ENCODE measurements around the gene OGA. TPM values are rescaled to one million over a fixed set of nuclear protein-coding genes. Genes with fewer than 3 reads are reported as not detected.

The OGA gene
- total and polyA plus RNA-seq, 2 of the 8 experiments (the other 6 are each of a cell fraction or from before 2014, with no cell fraction given) = 31.2 to 107 TPM

DNA sequence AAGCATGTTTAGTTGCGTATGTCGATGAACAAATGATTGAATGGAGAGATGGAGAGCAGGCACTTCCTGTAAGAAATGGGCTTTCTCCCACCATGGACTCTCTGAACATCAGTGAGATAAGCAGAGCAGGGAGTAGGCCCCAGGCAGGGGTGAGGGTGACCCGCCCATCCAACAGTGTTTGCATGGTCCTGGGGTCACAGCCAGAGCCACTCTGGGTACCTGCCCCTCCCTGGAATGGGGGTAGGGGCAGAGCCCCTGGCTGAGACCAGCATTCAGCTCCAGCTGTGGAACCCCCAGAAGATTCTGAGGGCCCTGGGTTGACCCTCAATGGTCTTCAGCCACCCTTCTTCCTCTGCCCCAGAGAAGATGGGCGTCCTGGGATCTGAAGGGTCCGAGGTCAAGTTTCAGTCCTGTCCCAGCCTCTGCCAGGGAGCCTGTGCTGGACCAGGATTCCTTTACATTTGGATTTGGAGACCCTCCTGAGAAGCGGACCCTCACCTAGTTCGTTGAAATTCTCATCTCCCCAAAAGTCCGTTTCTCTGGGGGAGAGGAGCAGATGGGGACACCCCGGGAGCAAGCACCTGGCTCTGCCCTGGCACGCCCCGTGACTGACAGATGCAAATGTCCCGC lies 40.0 kb downstream of the OGA start:
- Histone ChIP-seq H3K9ac (replicated peaks in 1 of 4; ENCODE audit: extremely low read depth in 1 of 4, low read depth in 3 of 4, low read length in 3 of 4) (no peak overlapping the region), H4K8ac (ENCODE audit: extremely low read depth, insufficient read depth, low read length) (no peak overlapping the region), H3K4me3 (ENCODE audit: extremely low read depth in 1 of 4, insufficient read depth in 2 of 4, low read depth in 3 of 4, low read length in 4 of 4) (peak overlapping the region; percentile 28 to 60 (median 46); a peak in 4 of 8 replicates), H3K36me3 (ENCODE audit: control insufficient read depth in 2 of 4, insufficient read depth in 4 of 4, low read length in 3 of 4) (no peaks in the 10 kb centered on the region; a peak in 1 of 8 replicates), H3K79me2 (ENCODE audit: control insufficient read depth in 1 of 2, insufficient read depth in 2 of 2, low read length in 2 of 2) (peaks cover 0 to 8% of the 10 kb centered on the region in 2 experiments; a peak in 1 of 4 replicates), H3K79me1 (ENCODE audit: low read depth, low read length) (peaks cover 7% of the 10 kb centered on the region), H2AFZ (ENCODE audit: low read length) (no peak overlapping the region), H2BK12ac (ENCODE audit: low read depth, low read length) (0 out of 2 replicates have a peak overlapping the region, but pooled peaks have one; percentile 29), H2BK5ac (ENCODE audit: low read depth, low read length) (no peak overlapping the region), H2BK120ac (replicated peaks; ENCODE audit: low read depth, low read length) (no peak overlapping the region), H3K4me1 (replicated peaks in 1 of 4; ENCODE audit: control insufficient read depth in 3 of 4, insufficient read depth in 4 of 4, low read length in 3 of 4) (peaks cover 13 to 50% (median 31%) of the 10 kb centered on the region in 4 experiments), H3K27ac (ENCODE audit: low read depth, low read length) (no peak overlapping the region), H2BK15ac (ENCODE audit: low read length) (no peak overlapping the region), H2BK20ac (ENCODE audit: low read length) (no peak overlapping the region), H3K4me2 (ENCODE audit: insufficient read depth in 1 of 2, low read depth in 2 of 2, low read length in 2 of 2) (peak overlapping the region; percentile 91 to 95), H2AK5ac (ENCODE audit: low read depth, low read length) (no peak overlapping the region; the same call in 1 of the 2 replicates), H3K18ac (ENCODE audit: extremely low read depth, low read length) (peak overlapping the region; percentile 7; the same call in 1 of the 2 replicates), H4K5ac (ENCODE audit: insufficient read length, low read depth, low read length) (no peak overlapping the region), H3K4ac (replicated peaks; ENCODE audit: insufficient read length, low read depth, low read length) (no peak overlapping the region), H3K23me2 (ENCODE audit: low read depth, low read length) (peaks cover 31% of the 10 kb centered on the region), H4K20me1 (replicated peaks in 1 of 2; ENCODE audit: control insufficient read depth in 1 of 2, insufficient read depth in 2 of 2, low read length in 2 of 2) (peaks cover 15 to 29% of the 10 kb centered on the region in 2 experiments), H3K56ac (replicated peaks; ENCODE audit: insufficient read length, low read depth, low read length) (no peak overlapping the region), H4K91ac (replicated peaks; ENCODE audit: insufficient read length, low read length) (no peak overlapping the region), H3K14ac (ENCODE audit: insufficient read length) (no peak overlapping the region), H3K27me3 (replicated peaks in 1 of 4; ENCODE audit: control insufficient read depth in 3 of 4, extremely low read depth in 1 of 4, insufficient read depth in 3 of 4, low read length in 3 of 4) (peaks cover 41 to 63% (median 55%) of the 10 kb centered on the region in 4 experiments), H3K9me3 (ENCODE audit: insufficient read depth in 2 of 2, low read depth in 1 of 2, low read length in 1 of 2) (no peaks in the 10 kb centered on the region), H3K23ac (ENCODE audit: insufficient read length) (no peak overlapping the region)
- ChIA-PET POLR2A (ENCODE audit: partially characterized antibody) (interaction anchor here (1.0 to 9.1 kb wide), 4 partner anchors 27 to 190 kb away, joined by 3 to 66 read pairs (median 3); partner anchors contain the start of genes DPCD, OGA and POLL), CTCF (ENCODE audit: partially characterized antibody) (interaction anchor here (0.7 to 9.8 kb wide), 12 partner anchors 10 to 621 kb away, joined by 3 to 246 read pairs (median 4); no protein-coding TSS in a partner anchor)
- no peak for TF ChIP-seq SP1 (IDR thresholded peaks at IDR 0.05; ENCODE audit: low read depth, low read length)
- TF ChIP-seq RAD21 (IDR thresholded peaks at IDR 0.05 in 1 of 2, conservative IDR thresholded peaks at IDR 0.05 in 1 of 2; ENCODE audit: low read depth in 2 of 2, low read length in 2 of 2) = no peak
- no peak for TF ChIP-seq CBX5 (IDR thresholded peaks at IDR 0.05; ENCODE audit: low read depth, low read length)
- no peak for TF ChIP-seq CREB1 (IDR thresholded peaks at IDR 0.05)
- FAIRE-seq (no peak), DNase-seq (ENCODE audit: low read depth in 1 of 2, low spot score in 2 of 2) (peak in 1 of 2 experiments; percentile 81)
- WGBS, 2 experiments (ENCODE audit: extremely low coverage in 1 of 2, insufficient coverage in 1 of 2, insufficient read length in 1 of 2, insufficient replicate concordance in 2 of 2, low coverage in 1 of 2, low lambda C conversion rate in 2 of 2, missing lambda C conversion rate in 1 of 2) = 34% methylated on average over 12 of the region's 12 CpGs; no CpG with 5 or more reads in 1 of the 2 experiments

Measured in H1 (cell line).